Epithelial cell of proximal tubule (primary cell): Measurements from ENCODE around the gene XRCC6. TPM values are rescaled to one million over a fixed set of nuclear protein-coding genes. Genes with fewer than 3 reads are reported as not detected.

Experiments
- DNase-seq: peaks from one replicate; pipeline ENCODE4 v3.0.0-alpha.2; 2011; ENCODE audit warnings: low read depth
- H3K4me3 ChIP-seq: 2 replicates; pipeline ENCODE4 v1.5.1; 2011; ENCODE audit warnings: low read depth, mild to moderate bottlenecking, low read length
- total RNA-seq: library from RNA; depleted of rRNA; stranded (reverse); fragments of >200 nt; gene quantifications from 2 replicates; pipeline ENCODE4 v1.2.3, GENCODE V29; 2015
- TF ChIP-seq, protein P1 (sequence below): conservative IDR thresholded peaks from 2 replicates; pipeline ENCODE4 v1.5.1; 2012; ENCODE audit warnings: low read depth, mild to moderate bottlenecking, low read length

XRCC6 gene
- total RNA-seq, 1 donor from 2014 or later: 368 TPM

- TF ChIP-seq, protein P1, sequence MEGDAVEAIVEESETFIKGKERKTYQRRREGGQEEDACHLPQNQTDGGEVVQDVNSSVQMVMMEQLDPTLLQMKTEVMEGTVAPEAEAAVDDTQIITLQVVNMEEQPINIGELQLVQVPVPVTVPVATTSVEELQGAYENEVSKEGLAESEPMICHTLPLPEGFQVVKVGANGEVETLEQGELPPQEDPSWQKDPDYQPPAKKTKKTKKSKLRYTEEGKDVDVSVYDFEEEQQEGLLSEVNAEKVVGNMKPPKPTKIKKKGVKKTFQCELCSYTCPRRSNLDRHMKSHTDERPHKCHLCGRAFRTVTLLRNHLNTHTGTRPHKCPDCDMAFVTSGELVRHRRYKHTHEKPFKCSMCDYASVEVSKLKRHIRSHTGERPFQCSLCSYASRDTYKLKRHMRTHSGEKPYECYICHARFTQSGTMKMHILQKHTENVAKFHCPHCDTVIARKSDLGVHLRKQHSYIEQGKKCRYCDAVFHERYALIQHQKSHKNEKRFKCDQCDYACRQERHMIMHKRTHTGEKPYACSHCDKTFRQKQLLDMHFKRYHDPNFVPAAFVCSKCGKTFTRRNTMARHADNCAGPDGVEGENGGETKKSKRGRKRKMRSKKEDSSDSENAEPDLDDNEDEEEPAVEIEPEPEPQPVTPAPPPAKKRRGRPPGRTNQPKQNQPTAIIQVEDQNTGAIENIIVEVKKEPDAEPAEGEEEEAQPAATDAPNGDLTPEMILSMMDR: no peak
- no peak overlapping the region for H3K4me3 ChIP-seq
- DNase-seq: no peak
These were observed 22.0 kb upstream of the XRCC6 start for GRCh38 chr22:41598891-41599635.

DNA sequence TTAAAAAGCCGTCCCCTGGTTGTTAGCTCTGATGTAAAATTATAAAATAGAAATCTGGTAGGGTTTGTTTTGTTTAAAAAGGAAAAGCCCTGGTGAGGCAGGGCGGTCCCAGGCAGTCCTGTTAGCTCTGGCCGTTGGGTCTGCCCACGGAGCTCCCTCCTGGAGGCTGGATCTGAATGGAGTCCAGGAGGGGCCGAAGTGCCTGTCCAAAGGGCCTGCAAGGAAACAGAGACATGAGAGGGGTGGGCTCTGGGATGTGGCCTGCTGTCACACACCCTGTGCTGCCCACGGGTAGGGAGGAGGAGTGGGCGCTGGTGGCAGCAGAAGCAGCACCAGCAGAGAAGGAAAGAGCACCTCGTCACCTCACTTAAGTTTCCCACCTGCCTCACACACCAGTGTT lies 20.1 kb upstream of the XRCC6 start:
- TF ChIP-seq, protein P1: no peak
- DNase-seq: no peak
- H3K4me3 ChIP-seq: no peak overlapping the region

- DNase-seq: no peak
- TF ChIP-seq, protein P1: no peak
- H3K4me3 ChIP-seq: no peak overlapping the region
These were observed 17.2 kb upstream of the XRCC6 start for GRCh38 chr22:41603873-41604332.

DNA sequence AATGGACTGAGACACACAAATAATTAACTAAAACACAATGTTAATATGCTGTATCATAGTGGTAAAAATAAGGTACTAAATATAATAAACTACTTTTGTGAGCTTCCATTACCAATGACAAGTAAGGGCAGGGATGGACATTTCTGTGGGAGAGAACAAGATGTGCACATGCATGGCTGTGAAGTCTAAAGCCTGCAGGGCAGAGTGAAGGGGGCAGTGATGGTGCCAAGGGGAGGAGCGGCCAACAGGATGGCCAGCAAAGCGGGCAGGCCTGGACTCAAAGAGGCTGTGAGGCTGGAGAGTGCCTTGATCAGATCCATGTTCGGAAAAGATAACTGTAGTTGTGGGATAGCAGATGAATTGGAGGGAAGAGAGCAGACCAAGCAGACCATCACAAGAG lies 12.7 kb upstream of the XRCC6 start:
- no peak for DNase-seq
- TF ChIP-seq, protein P1: no peak

GRCh38 chr22:41612603-41613306 lies 8.3 kb upstream of the XRCC6 start:
- no peak for DNase-seq
- TF ChIP-seq, protein P1: no peak

More for the DNA sequence above, 12.7 kb upstream of the XRCC6 start:
- no peak overlapping the region for H3K4me3 ChIP-seq

GRCh38 chr22:41613456-41613855 lies 7.6 kb upstream of the XRCC6 start:
- DNase-seq: no peak
- no peak overlapping the region for H3K4me3 ChIP-seq
- TF ChIP-seq, protein P1: no peak

More at GRCh38 chr22:41612603-41613306, 8.3 kb upstream of the XRCC6 start:
- H3K4me3 ChIP-seq: no peak overlapping the region
